ENCODE data around the gene MRPS25. TPM values are rescaled to one million over a fixed set of nuclear protein-coding genes. Genes with fewer than 3 reads are reported as not detected.
A peak's percentile ranks its signal among the peaks of the same experiment; 100 is the strongest.

The MRPS25 gene
- total and polyA plus RNA-seq, 2 donors (not counting 3 experiments of a cell fraction or from before 2014, with no cell fraction given): 32.5 to 68.7 TPM

- ChIA-PET POLR2A (no interaction called here), CTCF (interaction anchor here (0.7 to 1.4 kb wide), 2 partner anchors 8 to 118 kb away, joined by 3 to 4 read pairs; no protein-coding TSS in a partner anchor)
- Histone ChIP-seq H3K36me3 (ENCODE audit: control insufficient read depth in 2 of 2, extremely low read depth in 1 of 2, insufficient read depth in 2 of 2, low read length in 2 of 2) (peaks cover 19 to 23% of the 10 kb centered on the region in 2 experiments), H4K20me1 (replicated peaks; ENCODE audit: control insufficient read depth, extremely low read depth, insufficient read depth, low read length) (no peaks in the 10 kb centered on the region), H3K27ac (ENCODE audit: insufficient read depth, low read depth, low read length) (peak overlapping the region; percentile 71), H3K4me1 (ENCODE audit: control insufficient read depth, extremely low read depth, insufficient read depth, low read length) (peaks cover 36% of the 10 kb centered on the region), H3K4me3 (replicated peaks in 1 of 3; ENCODE audit: insufficient read depth in 1 of 3, low read depth in 1 of 3, low read length in 3 of 3) (no peak overlapping the region), H3K4me2 (ENCODE audit: insufficient read depth, low read length) (peak overlapping the region; percentile 60), H3K9me1 (replicated peaks; ENCODE audit: control insufficient read depth, extremely low read depth, insufficient read depth, low read length) (no peaks in the 10 kb centered on the region), H3K27me3 (ENCODE audit: control insufficient read depth in 2 of 2, insufficient read depth in 2 of 2, low read length in 2 of 2) (no peaks in the 10 kb centered on the region), H3K79me2 (ENCODE audit: control insufficient read depth, insufficient read depth, low read length) (peaks cover 10% of the 10 kb centered on the region), H3K9me3 (replicated peaks; ENCODE audit: control insufficient read depth, insufficient read depth, low read length) (no peaks in the 10 kb centered on the region), H2AFZ (ENCODE audit: low read depth, low read length) (no peak overlapping the region), H3K9ac (replicated peaks; ENCODE audit: extremely low read depth, insufficient read depth, low read length) (peak overlapping the region; percentile 17)
- intact Hi-C loops (cut with micrococcal nuclease) (loop anchor here (1.0 to 10.0 kb wide), 3 partner anchors 22 to 239 kb away; partner anchors contain the start of gene MRPS25), dilution Hi-C loops (cut with MboI; ENCODE audit: extremely low pct_ligation_motif_present, low sequenced_read_pairs) (no loop called here)
- peak; percentile 12 for DNase-seq (ENCODE audit: low read depth, low spot score)
- no peak for FAIRE-seq
- TF ChIP-seq POLR2A (IDR thresholded peaks at IDR 0.05; ENCODE audit: low read depth, low read length) (no peak), FOS (IDR thresholded peaks at IDR 0.05; ENCODE audit: borderline replicate concordance, insufficient read depth, low read length) (no peak), MYC (IDR thresholded peaks at IDR 0.05; ENCODE audit: low read depth, low read length) (no peak), MAX (IDR thresholded peaks at IDR 0.05; ENCODE audit: insufficient read depth, insufficient read length) (no peak), GATA2 (IDR thresholded peaks at IDR 0.05; ENCODE audit: insufficient read depth, insufficient read length, low read depth, low read length) (no peak), POLR2AphosphoS5 (IDR thresholded peaks at IDR 0.05; ENCODE audit: insufficient read depth, low read depth, low read length) (no peak), EZH2 (IDR thresholded peaks at IDR 0.05; ENCODE audit: borderline replicate concordance, low read depth, low read length, severe bottlenecking) (no peak), CTCF (IDR thresholded peaks at IDR 0.05; ENCODE audit: extremely low read depth in 1 of 2, insufficient read depth in 1 of 2, low read depth in 1 of 2, low read length in 2 of 2) (no peak), JUN (IDR thresholded peaks at IDR 0.05; ENCODE audit: borderline replicate concordance, insufficient read depth, insufficient read length, low read depth) (no peak)
- BruUV-seq (replicated peaks): no TSS peak
These were observed 21.5 kb downstream of the MRPS25 start for GRCh38 chr3:15043408-15044171.

Measured in endothelial cell of umbilical vein (primary cell).